ENCODE measurements around the gene AUTS2. TPM values are rescaled to one million over a fixed set of nuclear protein-coding genes. Genes with fewer than 3 reads are reported as not detected.

The AUTS2 gene
- total and polyA plus RNA-seq, 2 experiments from 2014 or later = 32.0 to 91.0 TPM

GRCh38 chr7:69836702-69837101, 238.4 kb downstream of the AUTS2 start:
- H2AFZ ChIP-seq = no peak overlapping the region
- H3K4me2 ChIP-seq = peak overlapping the region; percentile 48; the same call in 1 of the 2 replicates
- H3K36me3 ChIP-seq (ENCODE audit: insufficient read depth) = no peaks in the 10 kb centered on the region
- no peaks in the 10 kb centered on the region; the same call in 1 of the 2 replicates for H3K9me2 ChIP-seq (ENCODE audit: insufficient read depth)
- no peaks in the 10 kb centered on the region for H3F3A ChIP-seq (replicated peaks; ENCODE audit: low read depth)
- no peak overlapping the region for H3K27ac Mint-ChIP-seq
- no peaks in the 10 kb centered on the region for H3K79me2 ChIP-seq (replicated peaks; ENCODE audit: insufficient read depth)
- no peak overlapping the region for H3K27ac ChIP-seq (ENCODE audit: low read depth)
- no peaks in the 10 kb centered on the region for H3K36me3 Mint-ChIP-seq (ENCODE audit: low read depth)
- H3K9me3 Mint-ChIP-seq = no peaks in the 10 kb centered on the region
- peaks cover 74% of the 10 kb centered on the region for H3K4me1 Mint-ChIP-seq
- TF ChIP-seq ZNF331 (CRISPR knock-in tag; IDR thresholded peaks at IDR 0.05; ENCODE audit: low read depth) = no peak
- TF ChIP-seq CTCF (conservative IDR thresholded peaks at IDR 0.05; ENCODE audit: low read depth in 2 of 2) = peak in 1 of 2 experiments; percentile 13; a peak in 1 of 4 replicates
- no peak for TF ChIP-seq EZH2 (IDR thresholded peaks at IDR 0.05; ENCODE audit: low read depth, unreplicated experiment)
- TF ChIP-seq ZNF114 (CRISPR knock-in tag; IDR thresholded peaks at IDR 0.05) = no peak
- ATAC-seq = no peak
- H3K27me3 Mint-ChIP-seq (ENCODE audit: insufficient read depth, low read depth, poor library complexity) = peaks cover 3% of the 10 kb centered on the region
- no peak for DNase-seq (ENCODE audit: low spot score)
- no peaks in the 10 kb centered on the region for H3K27me3 ChIP-seq (ENCODE audit: insufficient read depth)
- H3K4me3 Mint-ChIP-seq = no peak overlapping the region
- no peak overlapping the region for H3K4me3 ChIP-seq
- peaks cover 74% of the 10 kb centered on the region for H3K4me1 ChIP-seq (ENCODE audit: insufficient read depth)
- no peaks in the 10 kb centered on the region for H4K20me1 ChIP-seq (replicated peaks; ENCODE audit: insufficient read depth)

- Histone ChIP-seq H3K27me3 (ENCODE audit: insufficient read depth) (no peaks in the 10 kb centered on the region), H3K4me2 (peak overlapping the region; percentile 48), H3K27ac (ENCODE audit: low read depth) (peak overlapping the region; percentile 23; the same call in 1 of the 2 replicates), H4K20me1 (replicated peaks; ENCODE audit: insufficient read depth) (no peaks in the 10 kb centered on the region), H3F3A (replicated peaks; ENCODE audit: low read depth) (no peaks in the 10 kb centered on the region), H2AFZ (no peak overlapping the region), H3K4me3 (no peak overlapping the region), H3K36me3 (ENCODE audit: insufficient read depth) (no peaks in the 10 kb centered on the region), H3K4me1 (ENCODE audit: insufficient read depth) (peaks cover 65% of the 10 kb centered on the region), H3K9me2 (ENCODE audit: insufficient read depth) (no peaks in the 10 kb centered on the region; the same call in 1 of the 2 replicates), H3K79me2 (replicated peaks; ENCODE audit: insufficient read depth) (no peaks in the 10 kb centered on the region)
- Mint-ChIP-seq H3K9me3 (no peaks in the 10 kb centered on the region), H3K36me3 (ENCODE audit: low read depth) (no peaks in the 10 kb centered on the region), H3K4me1 (peaks cover 68% of the 10 kb centered on the region), H3K4me3 (no peak overlapping the region), H3K27me3 (ENCODE audit: insufficient read depth, low read depth, poor library complexity) (peaks cover 3% of the 10 kb centered on the region), H3K27ac (peak overlapping the region; percentile 41; the same call in 1 of the 2 replicates)
- DNase-seq (ENCODE audit: low spot score) (peak; percentile 60), ATAC-seq (peak; percentile 79)
- TF ChIP-seq EZH2phosphoT487 (IDR thresholded peaks at IDR 0.05; ENCODE audit: unreplicated experiment) (no peak), CREB1 (CRISPR knock-in tag; IDR thresholded peaks at IDR 0.05; ENCODE audit: low read depth) (peak; percentile 50; the same call in 1 of the 2 replicates), STAT1 (IDR thresholded peaks at IDR 0.05; ENCODE audit: unreplicated experiment) (no peak), CTCF (conservative IDR thresholded peaks at IDR 0.05; ENCODE audit: low read depth in 2 of 2) (no peak), NANOG (IDR thresholded peaks at IDR 0.05; ENCODE audit: borderline replicate concordance) (no peak), ZNF462 (CRISPR knock-in tag; IDR thresholded peaks at IDR 0.05) (peak; percentile 41; the same call in 1 of the 2 replicates)
Observed at GRCh38 chr7:69837387-69838068, 239.3 kb downstream of the AUTS2 start.

Data from GM23338 (cell line).